ENCODE results near the gene LIG1. TPM values are rescaled to one million over a fixed set of nuclear protein-coding genes. Genes with fewer than 3 reads are reported as not detected.

LIG1 gene
- total RNA-seq, 2 experiments from 2014 or later: 172 to 279 TPM

DNA sequence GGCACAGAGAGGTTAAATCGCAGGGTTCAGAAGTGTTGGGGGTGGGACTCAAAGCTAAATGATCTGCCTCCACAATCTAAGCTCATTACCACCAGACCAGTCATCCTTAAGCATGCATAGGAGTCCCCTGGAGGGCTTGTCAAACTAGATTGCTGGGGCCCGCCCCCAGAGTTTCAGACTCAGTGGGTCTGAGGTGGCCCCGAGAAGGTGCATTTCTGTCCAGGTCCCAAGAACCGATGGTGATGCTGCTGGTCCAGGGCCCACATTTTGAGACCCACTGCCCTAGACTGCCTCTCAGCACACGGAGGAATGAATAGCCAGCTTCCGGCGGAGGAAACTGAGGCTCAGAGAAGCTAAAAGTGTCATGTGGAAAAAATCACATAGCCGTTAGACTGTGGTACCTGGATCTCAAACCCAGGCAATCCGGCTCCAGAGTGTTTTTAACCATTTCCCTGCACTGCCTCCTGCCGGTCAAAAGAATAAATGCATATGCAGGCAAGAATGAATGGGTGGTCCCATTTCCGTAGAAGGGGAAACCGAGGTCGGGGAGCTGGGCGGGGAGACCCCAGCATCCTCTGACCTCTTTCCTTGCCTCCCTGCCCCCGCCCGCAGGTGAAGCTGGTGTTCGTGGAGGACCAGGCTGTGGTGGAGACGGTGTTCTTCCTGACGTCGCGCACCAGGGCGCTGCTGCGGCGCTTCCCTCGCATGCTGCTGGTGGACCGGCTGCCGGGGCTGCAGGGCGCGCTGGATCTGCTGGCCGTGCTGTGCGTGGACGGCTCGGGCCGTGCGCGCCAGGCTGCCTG lies 24.1 kb upstream of the LIG1 start:
- Histone ChIP-seq H3K9me3 (ENCODE audit: low read length) (peaks cover 9% of the 10 kb centered on the region; the same call in 1 of the 2 replicates), H3K36me3 (ENCODE audit: insufficient read depth, low read length) (peaks cover 23% of the 10 kb centered on the region), H3K9me2 (ENCODE audit: insufficient read depth, low read length) (no peaks in the 10 kb centered on the region), H3K4me3 (ENCODE audit: low read depth, low read length, poor library complexity, severe bottlenecking) (no peak overlapping the region), H3K4me2 (ENCODE audit: low read length) (no peak overlapping the region), H4K20me1 (ENCODE audit: insufficient read depth, low read length) (no peaks in the 10 kb centered on the region), H3K79me2 (ENCODE audit: insufficient read depth, low read depth, low read length) (no peaks in the 10 kb centered on the region), H3K27ac (ENCODE audit: low read depth, low read length, poor library complexity, severe bottlenecking) (no peak overlapping the region), H3K4me1 (ENCODE audit: insufficient read depth, low read length, poor library complexity, severe bottlenecking) (peaks cover 14% of the 10 kb centered on the region), H2AFZ (ENCODE audit: low read length) (no peak overlapping the region)
- DNase-seq (ENCODE audit: low spot score): peak; percentile 56
- intact Hi-C loops (cut with micrococcal nuclease; ENCODE audit: unreplicated experiment): no loop called here
- TF ChIP-seq, protein P1, sequence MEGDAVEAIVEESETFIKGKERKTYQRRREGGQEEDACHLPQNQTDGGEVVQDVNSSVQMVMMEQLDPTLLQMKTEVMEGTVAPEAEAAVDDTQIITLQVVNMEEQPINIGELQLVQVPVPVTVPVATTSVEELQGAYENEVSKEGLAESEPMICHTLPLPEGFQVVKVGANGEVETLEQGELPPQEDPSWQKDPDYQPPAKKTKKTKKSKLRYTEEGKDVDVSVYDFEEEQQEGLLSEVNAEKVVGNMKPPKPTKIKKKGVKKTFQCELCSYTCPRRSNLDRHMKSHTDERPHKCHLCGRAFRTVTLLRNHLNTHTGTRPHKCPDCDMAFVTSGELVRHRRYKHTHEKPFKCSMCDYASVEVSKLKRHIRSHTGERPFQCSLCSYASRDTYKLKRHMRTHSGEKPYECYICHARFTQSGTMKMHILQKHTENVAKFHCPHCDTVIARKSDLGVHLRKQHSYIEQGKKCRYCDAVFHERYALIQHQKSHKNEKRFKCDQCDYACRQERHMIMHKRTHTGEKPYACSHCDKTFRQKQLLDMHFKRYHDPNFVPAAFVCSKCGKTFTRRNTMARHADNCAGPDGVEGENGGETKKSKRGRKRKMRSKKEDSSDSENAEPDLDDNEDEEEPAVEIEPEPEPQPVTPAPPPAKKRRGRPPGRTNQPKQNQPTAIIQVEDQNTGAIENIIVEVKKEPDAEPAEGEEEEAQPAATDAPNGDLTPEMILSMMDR (conservative IDR thresholded peaks at IDR 0.05; ENCODE audit: low read length): peak; percentile 78
- no peak for TF ChIP-seq EZH2phosphoT487 (IDR thresholded peaks at IDR 0.05; ENCODE audit: borderline replicate concordance, low read depth, low read length)
- ChIA-PET POLR2A (no interaction called here), CTCF (ENCODE audit: unreplicated experiment) (interaction anchor here (0.7 kb wide), 1 partner anchor 19 kb away, joined by 3 read pairs; no protein-coding TSS in a partner anchor)
- BruUV-seq (replicated peaks): no TSS peak

DNA sequence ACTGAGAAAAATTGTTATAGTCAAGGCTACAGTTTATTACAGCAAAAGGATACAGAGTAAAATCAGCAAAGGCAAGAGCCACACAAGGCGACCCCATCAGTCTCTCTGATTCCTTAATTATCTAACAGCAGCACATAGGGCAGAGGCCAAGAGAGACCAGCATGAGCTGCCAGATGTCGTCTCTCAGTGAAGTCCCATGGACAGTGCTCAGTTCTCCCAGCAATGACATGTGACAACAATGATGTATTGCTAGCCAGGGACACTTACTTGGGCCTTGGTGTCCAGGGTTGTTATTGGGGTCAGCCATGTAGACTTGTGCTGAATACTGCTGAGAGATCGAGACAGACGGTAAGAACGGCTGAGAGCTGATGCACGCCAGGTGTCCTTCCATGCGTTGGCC lies 22.6 kb upstream of the LIG1 start:
- H3K4me2 ChIP-seq (ENCODE audit: low read length): no peak overlapping the region
- no TSS peak for BruUV-seq (replicated peaks)
- peaks cover 14% of the 10 kb centered on the region for H3K9me3 ChIP-seq (ENCODE audit: low read length)
- H3K36me3 ChIP-seq (ENCODE audit: insufficient read depth, low read length): peaks cover 34% of the 10 kb centered on the region
- no peak overlapping the region for H3K4me3 ChIP-seq (ENCODE audit: low read depth, low read length, poor library complexity, severe bottlenecking)
- CTCF ChIA-PET (ENCODE audit: unreplicated experiment): no interaction called here
- H4K20me1 ChIP-seq (ENCODE audit: insufficient read depth, low read length): no peaks in the 10 kb centered on the region
- H3K79me2 ChIP-seq (ENCODE audit: insufficient read depth, low read depth, low read length): no peaks in the 10 kb centered on the region; the same call in 1 of the 2 replicates
- H3K27ac ChIP-seq (ENCODE audit: low read depth, low read length, poor library complexity, severe bottlenecking): no peak overlapping the region
- H2AFZ ChIP-seq (ENCODE audit: low read length): no peak overlapping the region
- intact Hi-C loops (cut with micrococcal nuclease; ENCODE audit: unreplicated experiment): no loop called here
- TF ChIP-seq, protein P1 (conservative IDR thresholded peaks at IDR 0.05; ENCODE audit: low read length): no peak
- TF ChIP-seq EZH2phosphoT487 (IDR thresholded peaks at IDR 0.05; ENCODE audit: borderline replicate concordance, low read depth, low read length): no peak
- H3K9me2 ChIP-seq (ENCODE audit: insufficient read depth, low read length): no peaks in the 10 kb centered on the region
- POLR2A ChIA-PET: interaction anchor here (0.5 kb wide), 1 partner anchor 10 kb away, joined by 3 read pairs; no protein-coding TSS in a partner anchor
- DNase-seq (ENCODE audit: low spot score): no peak
- H3K4me1 ChIP-seq (ENCODE audit: insufficient read depth, low read length, poor library complexity, severe bottlenecking): peaks cover 19% of the 10 kb centered on the region

DNA sequence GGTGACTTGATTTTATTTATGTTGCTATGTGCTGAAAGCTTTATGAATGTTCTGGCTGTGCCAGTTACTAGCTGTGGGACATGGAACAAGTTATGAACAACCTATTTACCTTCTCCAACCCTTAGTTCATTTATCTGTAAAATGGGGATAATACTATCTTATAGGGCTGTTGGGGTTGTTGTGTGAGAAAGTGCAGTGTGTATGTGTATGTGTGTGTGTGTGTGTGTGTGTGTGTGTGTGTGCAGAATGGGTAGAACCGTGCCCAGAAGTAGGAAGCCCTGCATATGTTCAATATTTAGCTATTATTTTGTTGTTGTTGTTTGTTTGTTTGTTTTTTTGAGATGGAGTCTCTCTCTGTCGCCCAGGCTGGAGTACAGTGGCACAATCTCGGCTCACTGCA lies 20.7 kb upstream of the LIG1 start:
- ChIA-PET POLR2A (interaction anchor here (0.7 to 1.6 kb wide), 2 partner anchors 13 to 17 kb away, joined by 3 to 5 read pairs; no protein-coding TSS in a partner anchor), CTCF (ENCODE audit: unreplicated experiment) (interaction anchor here (1.5 kb wide), 1 partner anchor 12 kb away, joined by 3 read pairs; no protein-coding TSS in a partner anchor)
- H3K4me2 ChIP-seq (ENCODE audit: low read length): peak overlapping the region; percentile 44; the same call in 1 of the 2 replicates
- H3K27ac ChIP-seq (ENCODE audit: low read depth, low read length, poor library complexity, severe bottlenecking): peak overlapping the region; percentile 67
- H2AFZ ChIP-seq (ENCODE audit: low read length): peak overlapping the region; percentile 50; the same call in 1 of the 2 replicates
- H3K79me2 ChIP-seq (ENCODE audit: insufficient read depth, low read depth, low read length): no peaks in the 10 kb centered on the region; the same call in 1 of the 2 replicates
- H3K4me3 ChIP-seq (ENCODE audit: low read depth, low read length, poor library complexity, severe bottlenecking): peak overlapping the region; percentile 27
- peaks cover 34% of the 10 kb centered on the region for H3K36me3 ChIP-seq (ENCODE audit: insufficient read depth, low read length)
- H3K9me3 ChIP-seq (ENCODE audit: low read length): peaks cover 14% of the 10 kb centered on the region
- TF ChIP-seq, protein P1 (conservative IDR thresholded peaks at IDR 0.05; ENCODE audit: low read length): no peak
- TF ChIP-seq EZH2phosphoT487 (IDR thresholded peaks at IDR 0.05; ENCODE audit: borderline replicate concordance, low read depth, low read length): no peak
- H3K9me2 ChIP-seq (ENCODE audit: insufficient read depth, low read length): no peaks in the 10 kb centered on the region
- no peaks in the 10 kb centered on the region for H4K20me1 ChIP-seq (ENCODE audit: insufficient read depth, low read length)
- BruUV-seq (replicated peaks): no TSS peak
- DNase-seq (ENCODE audit: low spot score): no peak
- peaks cover 34% of the 10 kb centered on the region for H3K4me1 ChIP-seq (ENCODE audit: insufficient read depth, low read length, poor library complexity, severe bottlenecking)
- intact Hi-C loops (cut with micrococcal nuclease; ENCODE audit: unreplicated experiment): no loop called here
